ENCODE data around the gene ADSL. TPM values are rescaled to one million over a fixed set of nuclear protein-coding genes. Genes with fewer than 3 reads are reported as not detected.

Gene ADSL
- total RNA-seq, 2 experiments from 2014 or later: 117 to 137 TPM

DNA sequence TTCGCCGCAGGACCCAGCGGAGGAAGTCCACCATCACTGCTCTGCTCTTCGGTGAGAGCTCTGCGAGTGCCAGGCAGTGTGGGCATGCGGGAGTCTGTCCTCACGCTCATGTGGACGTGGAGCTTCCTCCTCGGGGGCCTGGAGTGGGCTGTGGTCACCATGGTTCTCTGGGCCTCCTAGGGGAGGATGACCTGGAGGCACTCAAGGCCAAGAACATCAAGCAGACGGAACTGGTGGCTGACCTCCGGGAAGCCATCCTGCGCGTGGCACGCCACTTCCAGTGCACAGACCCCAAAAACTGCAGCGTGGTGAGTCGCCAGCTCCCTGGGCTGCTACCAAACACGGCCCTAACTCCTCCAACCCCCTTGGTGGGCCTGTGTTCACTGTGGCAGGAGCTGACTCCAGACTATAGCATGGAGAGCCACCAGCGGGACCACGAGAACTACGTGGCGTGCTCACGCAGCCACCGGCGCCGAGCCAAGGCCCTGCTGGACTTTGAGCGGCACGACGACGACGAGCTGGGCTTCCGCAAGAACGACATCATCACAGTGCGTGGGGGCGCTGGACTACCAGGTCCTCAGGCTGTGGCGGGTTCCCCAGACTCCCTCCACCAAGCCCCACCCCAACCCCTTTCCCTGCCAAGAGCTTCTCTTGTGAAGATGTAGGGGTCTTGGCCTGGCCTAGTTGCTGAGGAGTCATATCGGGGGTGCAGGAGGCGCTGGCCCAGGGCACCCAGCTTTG, 60.9 kb downstream of the ADSL start:
- no peaks in the 10 kb centered on the region for H3K9me2 ChIP-seq (ENCODE audit: insufficient read depth, low read length)
- H3K4me1 ChIP-seq (ENCODE audit: insufficient read depth, low read length, poor library complexity, severe bottlenecking): peaks cover 25% of the 10 kb centered on the region
- no peaks in the 10 kb centered on the region for H3K79me2 ChIP-seq (ENCODE audit: insufficient read depth, low read depth, low read length)
- intact Hi-C loops (cut with micrococcal nuclease; ENCODE audit: unreplicated experiment): no loop called here
- H4K20me1 ChIP-seq (ENCODE audit: insufficient read depth, low read length): no peaks in the 10 kb centered on the region
- H3K4me3 ChIP-seq (ENCODE audit: low read depth, low read length, poor library complexity, severe bottlenecking): no peak overlapping the region
- H3K9me3 ChIP-seq (ENCODE audit: low read length): no peaks in the 10 kb centered on the region
- no TSS peak for BruUV-seq (replicated peaks)
- ChIA-PET CTCF (ENCODE audit: unreplicated experiment) (interaction anchor here (0.6 to 1.0 kb wide), 2 partner anchors 10 to 86 kb away, joined by 5 to 8 read pairs; no protein-coding TSS in a partner anchor), POLR2A (no interaction called here)
- no peak overlapping the region for H2AFZ ChIP-seq (ENCODE audit: low read length)
- TF ChIP-seq, protein P1, sequence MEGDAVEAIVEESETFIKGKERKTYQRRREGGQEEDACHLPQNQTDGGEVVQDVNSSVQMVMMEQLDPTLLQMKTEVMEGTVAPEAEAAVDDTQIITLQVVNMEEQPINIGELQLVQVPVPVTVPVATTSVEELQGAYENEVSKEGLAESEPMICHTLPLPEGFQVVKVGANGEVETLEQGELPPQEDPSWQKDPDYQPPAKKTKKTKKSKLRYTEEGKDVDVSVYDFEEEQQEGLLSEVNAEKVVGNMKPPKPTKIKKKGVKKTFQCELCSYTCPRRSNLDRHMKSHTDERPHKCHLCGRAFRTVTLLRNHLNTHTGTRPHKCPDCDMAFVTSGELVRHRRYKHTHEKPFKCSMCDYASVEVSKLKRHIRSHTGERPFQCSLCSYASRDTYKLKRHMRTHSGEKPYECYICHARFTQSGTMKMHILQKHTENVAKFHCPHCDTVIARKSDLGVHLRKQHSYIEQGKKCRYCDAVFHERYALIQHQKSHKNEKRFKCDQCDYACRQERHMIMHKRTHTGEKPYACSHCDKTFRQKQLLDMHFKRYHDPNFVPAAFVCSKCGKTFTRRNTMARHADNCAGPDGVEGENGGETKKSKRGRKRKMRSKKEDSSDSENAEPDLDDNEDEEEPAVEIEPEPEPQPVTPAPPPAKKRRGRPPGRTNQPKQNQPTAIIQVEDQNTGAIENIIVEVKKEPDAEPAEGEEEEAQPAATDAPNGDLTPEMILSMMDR (conservative IDR thresholded peaks at IDR 0.05; ENCODE audit: low read length): no peak
- TF ChIP-seq EZH2phosphoT487 (IDR thresholded peaks at IDR 0.05; ENCODE audit: borderline replicate concordance, low read depth, low read length): no peak
- DNase-seq (ENCODE audit: low spot score): no peak
- H3K27ac ChIP-seq (ENCODE audit: low read depth, low read length, poor library complexity, severe bottlenecking): no peak overlapping the region
- H3K4me2 ChIP-seq (ENCODE audit: low read length): no peak overlapping the region
- H3K36me3 ChIP-seq (ENCODE audit: insufficient read depth, low read length): peaks cover 100% of the 10 kb centered on the region

DNA sequence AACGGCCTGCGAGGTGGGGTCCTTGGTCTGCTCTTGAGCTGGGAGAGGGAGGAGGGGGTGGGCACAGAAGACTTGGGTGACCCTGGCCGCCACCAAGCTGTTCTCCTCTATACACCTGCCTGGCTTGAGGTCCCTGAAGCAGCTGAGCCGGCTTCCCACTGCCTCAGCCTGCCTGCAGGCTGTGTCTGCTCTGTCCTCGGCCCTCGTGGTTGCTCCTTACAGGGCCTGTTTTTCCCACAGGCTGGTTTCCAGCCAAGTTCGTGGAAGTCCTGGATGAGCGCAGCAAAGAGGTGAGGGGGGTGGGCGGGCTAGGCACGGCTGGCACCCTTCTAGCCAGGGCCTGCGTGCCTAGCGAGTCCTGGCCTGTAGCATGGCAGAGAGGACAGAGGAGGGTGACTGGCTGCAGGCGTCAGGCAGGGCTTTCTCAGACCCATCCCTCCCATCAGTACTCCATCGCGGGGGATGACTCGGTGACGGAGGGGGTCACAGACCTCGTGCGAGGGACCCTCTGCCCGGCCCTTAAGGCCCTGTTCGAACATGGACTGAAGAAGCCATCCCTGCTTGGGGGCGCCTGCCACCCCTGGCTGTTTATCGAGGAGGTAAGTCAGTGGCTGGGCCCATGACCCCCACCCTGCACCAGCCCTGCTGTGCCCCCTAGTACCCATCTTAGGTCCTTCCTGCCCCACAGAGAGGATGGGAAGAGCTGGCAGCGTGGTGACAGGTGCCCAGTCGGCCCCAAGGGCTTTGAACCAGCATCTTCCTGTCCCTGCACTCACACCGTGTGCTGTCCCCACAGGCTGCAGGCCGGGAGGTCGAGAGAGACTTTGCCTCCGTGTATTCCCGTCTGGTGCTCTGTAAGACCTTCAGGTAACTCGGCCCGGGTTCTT, 61.8 kb downstream of the ADSL start:
- DNase-seq (ENCODE audit: low spot score): no peak

More for the DNA sequence above, 61.8 kb downstream of the ADSL start:
- H4K20me1 ChIP-seq (ENCODE audit: insufficient read depth, low read length): no peaks in the 10 kb centered on the region
- no peaks in the 10 kb centered on the region for H3K9me3 ChIP-seq (ENCODE audit: low read length)
- ChIA-PET POLR2A (no interaction called here), CTCF (ENCODE audit: unreplicated experiment) (interaction anchor here (0.6 to 1.0 kb wide), 2 partner anchors 9 to 85 kb away, joined by 5 to 8 read pairs; no protein-coding TSS in a partner anchor)
- intact Hi-C loops (cut with micrococcal nuclease; ENCODE audit: unreplicated experiment): no loop called here
- peaks cover 30% of the 10 kb centered on the region for H3K4me1 ChIP-seq (ENCODE audit: insufficient read depth, low read length, poor library complexity, severe bottlenecking)
- BruUV-seq (replicated peaks): no TSS peak
- no peak overlapping the region for H3K27ac ChIP-seq (ENCODE audit: low read depth, low read length, poor library complexity, severe bottlenecking)
- no peaks in the 10 kb centered on the region for H3K9me2 ChIP-seq (ENCODE audit: insufficient read depth, low read length)
- H3K4me3 ChIP-seq (ENCODE audit: low read depth, low read length, poor library complexity, severe bottlenecking): no peak overlapping the region
- peaks cover 95% of the 10 kb centered on the region for H3K36me3 ChIP-seq (ENCODE audit: insufficient read depth, low read length)
- H3K79me2 ChIP-seq (ENCODE audit: insufficient read depth, low read depth, low read length): no peaks in the 10 kb centered on the region
- H3K4me2 ChIP-seq (ENCODE audit: low read length): no peak overlapping the region
- TF ChIP-seq, protein P1 (conservative IDR thresholded peaks at IDR 0.05; ENCODE audit: low read length): no peak
- TF ChIP-seq EZH2phosphoT487 (IDR thresholded peaks at IDR 0.05; ENCODE audit: borderline replicate concordance, low read depth, low read length): no peak
- H2AFZ ChIP-seq (ENCODE audit: low read length): no peak overlapping the region
